ENCODE measurements around the gene NARS2.

NARS2 gene

DNA sequence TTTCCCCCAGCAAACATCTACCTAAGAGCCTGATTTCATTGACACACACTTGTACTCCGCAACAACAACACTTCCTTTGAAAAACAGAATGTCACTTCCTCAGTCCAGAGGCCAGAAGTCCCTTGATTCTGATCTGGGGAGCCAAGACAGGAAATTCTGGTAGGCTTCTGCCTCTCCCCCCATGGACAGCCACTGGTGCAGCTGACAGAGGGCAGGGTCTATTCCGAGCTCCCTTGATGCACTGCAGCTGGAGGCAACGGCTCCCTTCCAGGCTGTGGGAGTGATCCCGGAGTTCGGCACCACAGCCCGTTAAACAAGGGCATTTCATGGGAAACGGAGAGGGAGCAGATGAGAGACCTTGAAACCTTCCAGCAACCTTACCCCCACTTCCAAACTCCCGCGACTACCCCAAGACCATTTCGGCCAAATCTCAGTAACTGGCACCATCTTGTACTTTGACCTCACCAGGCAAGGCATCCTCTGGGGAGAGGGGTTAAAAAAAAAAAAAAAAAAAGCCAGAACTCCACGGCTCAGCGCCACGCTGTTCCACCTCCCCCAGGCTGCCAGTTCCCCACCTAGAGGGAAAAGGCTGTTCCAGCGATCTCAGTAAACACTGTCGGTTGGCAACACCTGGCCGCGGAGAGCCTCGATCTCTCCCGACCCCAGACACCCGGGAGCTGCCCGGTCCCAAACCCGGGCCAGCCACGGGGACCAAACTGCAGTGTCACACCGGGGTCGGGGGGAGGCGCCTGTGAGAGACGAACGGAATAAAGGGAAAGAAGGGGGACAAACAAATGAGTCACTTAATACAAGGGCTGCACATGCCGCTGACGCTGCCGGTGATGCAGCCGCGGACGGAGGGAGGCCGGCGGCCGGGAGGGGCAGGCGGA lies 158.1 kb downstream of the NARS2 start:
- H3K4me1 ChIP-seq (ENCODE audit: control insufficient read depth, insufficient read depth, low read length, poor library complexity, severe bottlenecking) = peaks cover 11% of the 10 kb centered on the region
- 2 to 4% methylated on average over 23 to 28 of the region's 38 CpGs for WGBS, 2 experiments (ENCODE audit: insufficient coverage in 2 of 2)
- H3K36me3 ChIP-seq (ENCODE audit: control insufficient read depth, insufficient read depth, low read length) = peaks cover 12% of the 10 kb centered on the region
- peak overlapping the region; percentile 97 for H3K27ac ChIP-seq (ENCODE audit: low read depth, low read length, severe bottlenecking)
- H3K9me3 ChIP-seq (ENCODE audit: control insufficient read depth, low read length) = no peaks in the 10 kb centered on the region
- H3K4me3 ChIP-seq (ENCODE audit: extremely low read depth, insufficient read depth, low read length, poor library complexity, severe bottlenecking) = peak overlapping the region; percentile 71

DNA sequence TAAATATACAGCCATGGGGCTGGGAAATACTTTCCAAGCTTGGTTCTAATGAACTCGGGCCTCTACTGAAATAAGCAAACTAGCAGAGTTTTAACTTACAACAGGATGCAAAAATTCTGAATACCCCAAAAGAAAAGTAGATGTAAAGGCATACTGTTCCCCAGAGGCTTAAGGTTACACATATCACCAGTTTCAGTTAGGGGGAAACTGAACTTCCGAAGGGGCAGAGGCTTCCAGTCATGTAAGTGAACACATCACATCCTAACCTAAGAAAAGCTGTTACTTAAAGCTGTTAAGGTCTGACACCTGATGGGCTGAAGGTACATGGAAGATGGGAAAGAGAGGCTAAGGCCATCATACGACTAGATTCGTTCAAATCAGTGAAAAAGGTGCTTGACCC lies 159.3 kb downstream of the NARS2 start:
- Histone ChIP-seq H3K4me1 (ENCODE audit: control insufficient read depth, insufficient read depth, low read length, poor library complexity, severe bottlenecking) (peaks cover 11% of the 10 kb centered on the region), H3K36me3 (ENCODE audit: control insufficient read depth, insufficient read depth, low read length) (peaks cover 12% of the 10 kb centered on the region), H3K9me3 (ENCODE audit: control insufficient read depth, low read length) (peaks cover 6% of the 10 kb centered on the region), H3K4me3 (ENCODE audit: extremely low read depth, insufficient read depth, low read length, poor library complexity, severe bottlenecking) (no peak overlapping the region), H3K27ac (ENCODE audit: low read depth, low read length, severe bottlenecking) (no peak overlapping the region)
- 88 to 100% methylated on average over 2 to 3 of the region's 4 CpGs for WGBS, 2 experiments (ENCODE audit: insufficient coverage in 2 of 2)

DNA sequence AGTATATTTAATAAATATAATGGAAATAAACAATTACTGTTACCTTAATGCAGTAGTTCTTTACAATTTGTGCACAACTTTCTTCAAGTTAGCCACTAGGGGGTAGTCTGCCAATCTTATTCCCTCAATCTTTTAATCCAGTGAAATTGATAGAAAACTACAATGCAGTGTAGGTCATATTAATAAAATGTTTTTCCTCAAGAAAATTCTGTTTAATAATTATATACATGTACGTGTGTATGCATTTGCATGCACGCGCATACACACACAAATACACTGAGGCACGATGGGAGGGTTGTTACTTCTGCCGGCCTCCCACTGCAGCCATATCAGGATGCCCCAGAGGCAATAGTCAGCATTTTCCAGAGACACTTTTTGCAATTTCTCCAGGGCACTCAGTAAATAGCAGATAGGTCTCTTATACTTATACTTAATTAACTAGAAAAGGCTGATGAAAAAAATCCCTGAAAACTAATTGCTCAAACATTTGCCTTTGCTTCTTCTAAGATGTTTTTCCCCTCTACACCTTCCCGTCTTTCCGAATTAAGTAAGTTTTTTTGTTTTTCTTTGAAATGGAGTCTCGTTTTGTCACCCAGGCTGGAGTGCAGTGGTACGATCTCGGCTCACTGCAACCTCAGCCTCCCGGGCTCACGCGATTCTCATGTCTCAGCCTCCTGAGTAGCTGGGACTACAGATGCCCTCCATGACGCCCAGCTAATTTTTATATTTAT lies 160.2 kb downstream of the NARS2 start:
- H3K4me1 ChIP-seq (ENCODE audit: control insufficient read depth, insufficient read depth, low read length, poor library complexity, severe bottlenecking) = peaks cover 11% of the 10 kb centered on the region
- whole genome bisulfite sequencing, 2 experiments (ENCODE audit: insufficient coverage in 2 of 2) = 90 to 98% methylated on average over 9 to 11 of the region's 14 CpGs

DNA sequence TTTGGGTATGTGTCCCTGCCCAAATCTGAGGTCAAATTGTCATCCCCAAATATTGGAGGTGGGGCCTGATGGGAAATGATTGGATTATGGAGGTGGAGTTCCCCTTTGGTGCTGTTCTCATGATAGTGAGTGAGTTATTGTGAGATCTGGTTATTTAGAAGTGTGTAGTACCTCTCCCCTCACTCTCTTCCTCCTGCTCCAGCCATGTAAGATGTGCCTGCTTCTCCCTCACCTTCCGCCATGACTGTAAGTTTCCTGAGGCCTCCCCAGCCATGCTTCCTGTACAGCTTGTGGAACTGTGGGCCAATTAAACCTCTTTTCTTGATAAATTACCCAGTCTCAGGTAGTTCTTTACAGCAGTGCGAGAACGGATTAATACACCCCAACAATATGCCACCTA lies 166.0 kb downstream of the NARS2 start:
- H3K27ac ChIP-seq (ENCODE audit: low read depth, low read length, severe bottlenecking) = no peak overlapping the region
- H3K4me1 ChIP-seq (ENCODE audit: control insufficient read depth, insufficient read depth, low read length, poor library complexity, severe bottlenecking) = no peaks in the 10 kb centered on the region
- peaks cover 19% of the 10 kb centered on the region for H3K9me3 ChIP-seq (ENCODE audit: control insufficient read depth, low read length)
- H3K4me3 ChIP-seq (ENCODE audit: extremely low read depth, insufficient read depth, low read length, poor library complexity, severe bottlenecking) = no peak overlapping the region
- H3K36me3 ChIP-seq (ENCODE audit: control insufficient read depth, insufficient read depth, low read length) = peaks cover 24% of the 10 kb centered on the region
- 100% methylated on average over 1 of the region's 3 CpGs; no CpG with 5 or more reads in 1 of the 2 experiments for WGBS, 2 experiments (ENCODE audit: insufficient coverage in 2 of 2)

More for the DNA sequence above, 160.2 kb downstream of the NARS2 start:
- Histone ChIP-seq H3K27ac (ENCODE audit: low read depth, low read length, severe bottlenecking) (no peak overlapping the region), H3K9me3 (ENCODE audit: control insufficient read depth, low read length) (peaks cover 10% of the 10 kb centered on the region), H3K4me3 (ENCODE audit: extremely low read depth, insufficient read depth, low read length, poor library complexity, severe bottlenecking) (no peak overlapping the region), H3K36me3 (ENCODE audit: control insufficient read depth, insufficient read depth, low read length) (peaks cover 12% of the 10 kb centered on the region)

DNA sequence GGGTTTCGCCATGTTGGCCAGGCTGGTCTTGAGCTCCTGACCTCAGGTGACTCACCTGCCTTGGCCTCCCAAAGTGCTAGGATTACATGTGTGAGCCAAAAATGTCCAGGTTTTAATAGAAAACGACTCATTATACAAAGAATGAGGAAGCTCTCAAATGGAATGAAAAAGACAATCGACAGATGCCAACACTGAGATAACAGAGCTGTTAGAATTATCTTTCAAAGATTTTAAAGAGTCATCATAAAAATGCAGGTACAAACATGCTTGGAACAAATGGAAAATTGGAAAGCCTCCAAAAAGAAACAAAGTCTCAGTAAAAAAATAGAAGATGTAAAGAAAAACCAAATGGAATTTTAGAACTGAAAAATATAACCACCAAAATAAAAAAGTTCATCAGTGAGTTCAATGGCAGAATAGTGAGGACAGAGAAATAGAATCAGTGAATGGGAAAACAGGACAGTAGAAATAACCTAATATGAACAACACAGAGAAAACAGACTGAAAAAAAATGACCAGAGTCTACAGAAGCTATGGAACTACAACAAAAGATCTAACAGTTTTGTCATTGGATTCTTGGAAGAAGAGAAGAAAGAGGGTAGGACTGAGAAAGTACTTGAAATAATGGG lies 168.0 kb downstream of the NARS2 start:
- H3K4me1 ChIP-seq (ENCODE audit: control insufficient read depth, insufficient read depth, low read length, poor library complexity, severe bottlenecking) = no peaks in the 10 kb centered on the region
- H3K36me3 ChIP-seq (ENCODE audit: control insufficient read depth, insufficient read depth, low read length) = peaks cover 22% of the 10 kb centered on the region
- H3K4me3 ChIP-seq (ENCODE audit: extremely low read depth, insufficient read depth, low read length, poor library complexity, severe bottlenecking) = no peak overlapping the region
- no peak overlapping the region for H3K27ac ChIP-seq (ENCODE audit: low read depth, low read length, severe bottlenecking)
- WGBS, 2 experiments (ENCODE audit: insufficient coverage in 2 of 2) = 83 to 100% methylated on average over 1 to 2 of the region's 3 CpGs
- H3K9me3 ChIP-seq (ENCODE audit: control insufficient read depth, low read length) = peaks cover 19% of the 10 kb centered on the region

DNA sequence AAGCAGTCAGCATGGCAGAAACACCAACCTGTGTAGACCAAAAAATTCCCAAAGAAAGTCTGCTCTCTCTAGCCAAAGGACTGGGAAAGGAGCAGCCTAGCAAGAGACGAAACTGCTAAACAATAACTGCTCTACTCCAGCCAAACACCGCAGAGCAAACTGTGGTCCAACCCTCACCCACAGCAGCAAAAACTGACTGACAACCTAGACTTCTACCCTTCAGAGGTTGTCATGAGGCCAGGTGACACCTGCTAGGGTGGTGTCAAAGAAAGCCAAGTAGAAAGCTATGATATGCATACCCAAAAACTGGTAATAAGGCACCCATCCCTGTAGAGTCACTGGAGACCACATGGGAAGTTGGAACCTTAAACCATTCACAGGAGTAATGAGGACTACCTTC lies 168.9 kb downstream of the NARS2 start:
- Histone ChIP-seq H3K27ac (ENCODE audit: low read depth, low read length, severe bottlenecking) (no peak overlapping the region), H3K4me3 (ENCODE audit: extremely low read depth, insufficient read depth, low read length, poor library complexity, severe bottlenecking) (no peak overlapping the region), H3K9me3 (ENCODE audit: control insufficient read depth, low read length) (peaks cover 17% of the 10 kb centered on the region), H3K4me1 (ENCODE audit: control insufficient read depth, insufficient read depth, low read length, poor library complexity, severe bottlenecking) (no peaks in the 10 kb centered on the region), H3K36me3 (ENCODE audit: control insufficient read depth, insufficient read depth, low read length) (peaks cover 26% of the 10 kb centered on the region)
- WGBS, 2 experiments (ENCODE audit: insufficient coverage in 2 of 2) = 92% methylated on average over 2 of the region's 2 CpGs; no CpG with 5 or more reads in 1 of the 2 experiments

DNA sequence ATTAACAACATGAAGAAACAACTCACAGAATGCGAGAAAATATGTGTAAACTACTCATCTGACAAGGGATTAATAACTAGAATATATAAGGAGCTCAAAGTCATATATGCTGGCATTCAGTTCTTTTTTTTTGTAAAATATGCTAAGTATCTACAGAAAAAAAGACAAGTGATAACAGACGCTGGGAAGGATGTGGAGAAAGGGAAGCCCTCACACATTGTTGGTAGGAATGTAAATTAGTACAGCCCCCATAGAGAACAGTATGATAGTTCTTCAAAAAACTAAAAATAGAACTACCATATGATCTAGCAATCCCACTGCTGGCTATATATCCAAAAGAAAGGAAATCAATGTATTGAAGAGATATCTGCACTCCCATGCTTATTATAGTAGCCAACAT lies 170.9 kb downstream of the NARS2 start:
- Histone ChIP-seq H3K9me3 (ENCODE audit: control insufficient read depth, low read length) (peaks cover 3% of the 10 kb centered on the region), H3K4me1 (ENCODE audit: control insufficient read depth, insufficient read depth, low read length, poor library complexity, severe bottlenecking) (peaks cover 3% of the 10 kb centered on the region), H3K36me3 (ENCODE audit: control insufficient read depth, insufficient read depth, low read length) (peaks cover 19% of the 10 kb centered on the region), H3K27ac (ENCODE audit: low read depth, low read length, severe bottlenecking) (no peak overlapping the region), H3K4me3 (ENCODE audit: extremely low read depth, insufficient read depth, low read length, poor library complexity, severe bottlenecking) (no peak overlapping the region)
- no CpG with 5 or more reads among the region's 2 CpGs for WGBS, 2 experiments (ENCODE audit: insufficient coverage in 2 of 2)

DNA sequence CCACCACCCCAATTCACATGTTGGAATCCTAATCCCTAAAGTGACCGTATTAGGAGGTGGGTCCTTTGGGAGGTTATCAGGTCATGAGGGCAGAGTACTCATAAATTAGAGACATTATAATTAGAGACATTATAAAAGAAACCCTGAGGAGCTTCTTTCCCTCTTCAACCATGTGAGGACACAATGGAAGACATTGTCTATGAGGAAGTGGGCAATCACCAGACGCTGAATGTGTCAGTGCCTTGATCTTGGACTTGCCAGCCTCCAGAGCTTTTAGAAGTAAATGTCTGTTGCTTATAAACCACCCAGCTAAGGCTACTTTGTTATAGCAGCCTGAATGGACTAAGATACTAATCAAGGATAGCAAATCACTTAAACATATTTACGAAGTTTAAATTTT lies 171.8 kb downstream of the NARS2 start:
- H3K9me3 ChIP-seq (ENCODE audit: control insufficient read depth, low read length) = no peaks in the 10 kb centered on the region
- no peak overlapping the region for H3K4me3 ChIP-seq (ENCODE audit: extremely low read depth, insufficient read depth, low read length, poor library complexity, severe bottlenecking)
- no CpG with 5 or more reads among the region's 3 CpGs for WGBS, 2 experiments (ENCODE audit: insufficient coverage in 2 of 2)
- no peak overlapping the region for H3K27ac ChIP-seq (ENCODE audit: low read depth, low read length, severe bottlenecking)
- peaks cover 3% of the 10 kb centered on the region for H3K4me1 ChIP-seq (ENCODE audit: control insufficient read depth, insufficient read depth, low read length, poor library complexity, severe bottlenecking)
- peaks cover 15% of the 10 kb centered on the region for H3K36me3 ChIP-seq (ENCODE audit: control insufficient read depth, insufficient read depth, low read length)

DNA sequence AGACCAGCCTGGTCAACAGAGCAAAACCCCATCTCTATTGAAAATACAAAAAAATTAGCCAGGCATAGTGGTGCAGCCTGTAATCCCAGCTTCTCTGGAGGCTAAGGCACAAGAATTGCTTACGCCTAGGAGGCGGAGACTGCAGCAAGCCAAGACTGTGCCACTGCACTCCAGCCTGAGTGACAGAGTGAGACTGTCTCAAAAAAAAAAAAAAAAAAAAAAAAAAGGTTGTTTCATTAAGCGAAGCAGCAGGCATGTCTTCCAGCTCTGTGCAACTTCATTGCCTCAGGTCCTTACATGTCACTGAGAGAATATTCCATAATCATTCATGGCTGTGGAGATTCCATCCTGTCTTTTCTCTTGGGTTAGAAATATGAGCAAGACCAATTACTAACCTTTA lies 174.0 kb downstream of the NARS2 start:
- Histone ChIP-seq H3K4me3 (ENCODE audit: extremely low read depth, insufficient read depth, low read length, poor library complexity, severe bottlenecking) (no peak overlapping the region), H3K9me3 (ENCODE audit: control insufficient read depth, low read length) (no peaks in the 10 kb centered on the region), H3K36me3 (ENCODE audit: control insufficient read depth, insufficient read depth, low read length) (peaks cover 9% of the 10 kb centered on the region), H3K27ac (ENCODE audit: low read depth, low read length, severe bottlenecking) (no peak overlapping the region), H3K4me1 (ENCODE audit: control insufficient read depth, insufficient read depth, low read length, poor library complexity, severe bottlenecking) (peaks cover 3% of the 10 kb centered on the region)
- 100% methylated on average over 2 of the region's 3 CpGs; no CpG with 5 or more reads in 1 of the 2 experiments for WGBS, 2 experiments (ENCODE audit: insufficient coverage in 2 of 2)

DNA sequence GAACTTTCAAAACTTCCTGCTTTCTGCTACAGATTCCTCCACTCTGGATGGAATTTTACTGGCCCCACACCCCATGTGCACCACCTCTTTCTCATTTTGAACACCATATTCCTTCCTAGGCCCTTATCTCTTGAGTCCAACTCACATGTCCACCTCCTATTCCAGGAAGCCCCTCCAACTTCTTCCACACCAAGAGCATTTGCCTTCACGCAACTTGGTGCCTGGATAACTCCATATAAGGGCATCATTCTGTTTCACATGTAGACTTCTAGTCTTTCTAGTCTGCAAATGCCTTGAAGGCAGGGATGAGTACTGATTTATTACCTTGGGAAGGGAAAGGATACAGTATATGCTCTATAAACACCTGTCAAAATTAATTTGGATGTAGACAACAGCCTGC lies 174.5 kb downstream of the NARS2 start:
- 100% methylated on average over 1 of the region's 1 CpG; no CpG with 5 or more reads in 1 of the 2 experiments for WGBS, 2 experiments (ENCODE audit: insufficient coverage in 2 of 2)
- peaks cover 8% of the 10 kb centered on the region for H3K36me3 ChIP-seq (ENCODE audit: control insufficient read depth, insufficient read depth, low read length)
- no peak overlapping the region for H3K4me3 ChIP-seq (ENCODE audit: extremely low read depth, insufficient read depth, low read length, poor library complexity, severe bottlenecking)
- H3K4me1 ChIP-seq (ENCODE audit: control insufficient read depth, insufficient read depth, low read length, poor library complexity, severe bottlenecking) = peaks cover 3% of the 10 kb centered on the region
- no peak overlapping the region for H3K27ac ChIP-seq (ENCODE audit: low read depth, low read length, severe bottlenecking)
- H3K9me3 ChIP-seq (ENCODE audit: control insufficient read depth, low read length) = no peaks in the 10 kb centered on the region

Data from mesodermal cell (in vitro differentiated cells).